ENCODE measurements around the gene ADNP2. TPM values are rescaled to one million over a fixed set of nuclear protein-coding genes. Genes with fewer than 3 reads are reported as not detected.

ADNP2 gene
- total RNA-seq, 4 donors from 2014 or later = 15.0 to 22.3 (median 17.7) TPM

GRCh38 chr18:80075940-80076339, 33.1 kb upstream of the ADNP2 start:
- H3K4me1 ChIP-seq = no peaks in the 10 kb centered on the region
- H3K36me3 ChIP-seq = peaks cover 0 to 23% of the 10 kb centered on the region in 2 donors
- 80 to 92% methylated on average over 2 of the region's 7 CpGs for WGBS, 2 donors (ENCODE audit: low coverage in 1 of 2)
- H3K27me3 ChIP-seq = no peaks in the 10 kb centered on the region
- H3K27ac ChIP-seq = no peak overlapping the region
- no peak for ATAC-seq
- no peak overlapping the region for H3K4me3 ChIP-seq
- H3K9me3 ChIP-seq = no peaks in the 10 kb centered on the region
- TF ChIP-seq POLR2A (IDR thresholded peaks at IDR 0.05) (no peak), CTCF (IDR thresholded peaks at IDR 0.05) (no peak), EP300 (IDR thresholded peaks at IDR 0.05) (no peak), POLR2AphosphoS5 (IDR thresholded peaks at IDR 0.05) (no peak)

- Histone ChIP-seq H3K9me3 (no peaks in the 10 kb centered on the region), H3K4me1 (no peaks in the 10 kb centered on the region), H3K27ac (no peak overlapping the region), H3K4me3 (no peak overlapping the region), H3K36me3 (peaks cover 0 to 28% of the 10 kb centered on the region in 2 donors), H3K27me3 (no peaks in the 10 kb centered on the region)
- ATAC-seq = no peak
- TF ChIP-seq CTCF (IDR thresholded peaks at IDR 0.05) = no peak
- no peak for TF ChIP-seq POLR2AphosphoS5 (IDR thresholded peaks at IDR 0.05)
- no peak for TF ChIP-seq POLR2A (IDR thresholded peaks at IDR 0.05)
- TF ChIP-seq EP300 (IDR thresholded peaks at IDR 0.05) = no peak
- WGBS, 2 donors (ENCODE audit: low coverage in 1 of 2) = 89 to 93% methylated on average over 8 to 9 of the region's 9 CpGs
These were observed 32.7 kb upstream of the ADNP2 start for GRCh38 chr18:80076379-80076778.

GRCh38 chr18:80077873-80078272, 31.2 kb upstream of the ADNP2 start:
- WGBS, 2 donors (ENCODE audit: low coverage in 1 of 2) = 80% methylated on average over 2 of the region's 21 CpGs; no CpG with 5 or more reads in 1 of the 2 donors

GRCh38 chr18:80086281-80086680, 22.8 kb upstream of the ADNP2 start:
- TF ChIP-seq CTCF (IDR thresholded peaks at IDR 0.05) = no peak
- no peak for TF ChIP-seq POLR2AphosphoS5 (IDR thresholded peaks at IDR 0.05)
- TF ChIP-seq EP300 (IDR thresholded peaks at IDR 0.05) = no peak
- TF ChIP-seq POLR2A (IDR thresholded peaks at IDR 0.05) = no peak
- 66 to 93% methylated on average over 3 of the region's 4 CpGs for WGBS, 2 donors (ENCODE audit: low coverage in 1 of 2)
- ATAC-seq = no peak
- Histone ChIP-seq H3K4me3 (no peak overlapping the region), H3K4me1 (no peaks in the 10 kb centered on the region), H3K27me3 (no peaks in the 10 kb centered on the region), H3K36me3 (peaks cover 0 to 6% of the 10 kb centered on the region in 2 donors), H3K9me3 (peaks cover 0 to 40% (median 0%) of the 10 kb centered on the region in 3 donors), H3K27ac (no peak overlapping the region)

More at GRCh38 chr18:80077873-80078272, 31.2 kb upstream of the ADNP2 start:
- Histone ChIP-seq H3K4me1 (no peaks in the 10 kb centered on the region), H3K36me3 (peaks cover 0 to 33% of the 10 kb centered on the region in 2 donors), H3K9me3 (no peaks in the 10 kb centered on the region), H3K4me3 (no peak overlapping the region), H3K27me3 (no peaks in the 10 kb centered on the region), H3K27ac (no peak overlapping the region)
- no peak for ATAC-seq
- TF ChIP-seq POLR2A (IDR thresholded peaks at IDR 0.05) (no peak), CTCF (IDR thresholded peaks at IDR 0.05) (no peak), EP300 (IDR thresholded peaks at IDR 0.05) (no peak), POLR2AphosphoS5 (IDR thresholded peaks at IDR 0.05) (no peak)

- Histone ChIP-seq H3K27me3 (no peaks in the 10 kb centered on the region), H3K9me3 (peaks cover 0 to 40% (median 0%) of the 10 kb centered on the region in 3 donors), H3K4me3 (no peak overlapping the region), H3K4me1 (no peaks in the 10 kb centered on the region), H3K36me3 (no peaks in the 10 kb centered on the region), H3K27ac (no peak overlapping the region)
- TF ChIP-seq POLR2AphosphoS5 (IDR thresholded peaks at IDR 0.05) = no peak
- no peak for TF ChIP-seq CTCF (IDR thresholded peaks at IDR 0.05)
- TF ChIP-seq EP300 (IDR thresholded peaks at IDR 0.05) = no peak
- no peak for TF ChIP-seq POLR2A (IDR thresholded peaks at IDR 0.05)
- WGBS, 2 donors (ENCODE audit: low coverage in 1 of 2) = 76 to 90% methylated on average over 2 of the region's 2 CpGs
- no peak for ATAC-seq
These were observed 21.0 kb upstream of the ADNP2 start for GRCh38 chr18:80088036-80088435.

Data from gastroesophageal sphincter (tissue), 4 donors.